WTC11 (cell line): ENCODE data around the gene SART3.

Experiments
- ATF1 ChIP-seq: sonication (generic); formaldehyde crosslinking; IDR thresholded peaks from 2 replicates; pipeline ENCODE4 v1.8.1; 2023; ENCODE audit warnings: mild to moderate bottlenecking, moderate library complexity, missing genetic modification reagents
- ATF2 ChIP-seq: sonication (generic); formaldehyde crosslinking; IDR thresholded peaks from 2 replicates; pipeline ENCODE4 v1.8.1; 2022; ENCODE audit warnings: low read depth, missing genetic modification reagents, borderline replicate concordance
- CREB1 ChIP-seq: sonication (generic); formaldehyde crosslinking; IDR thresholded peaks from 2 replicates; pipeline ENCODE4 v1.8.0; 2023; ENCODE audit warnings: mild to moderate bottlenecking, missing genetic modification reagents
- CREM ChIP-seq: sonication (generic); formaldehyde crosslinking; IDR thresholded peaks from 2 replicates; pipeline ENCODE4 v1.8.1; 2022; ENCODE audit warnings: mild to moderate bottlenecking, missing genetic modification reagents, moderate library complexity
- ELF4 ChIP-seq: sonication (generic); formaldehyde crosslinking; IDR thresholded peaks from 2 replicates; pipeline ENCODE4 v1.8.1; 2022; ENCODE audit warnings: low read depth, mild to moderate bottlenecking, moderate library complexity, missing genetic modification reagents
- ESRRA ChIP-seq: sonication (generic); formaldehyde crosslinking; IDR thresholded peaks from 2 replicates; pipeline ENCODE4 v1.8.1; 2022; ENCODE audit warnings: mild to moderate bottlenecking, missing genetic modification reagents, borderline replicate concordance
- FOXJ3 ChIP-seq: sonication (generic); formaldehyde crosslinking; IDR thresholded peaks from 2 replicates; pipeline ENCODE4 v1.9.0; 2021; ENCODE audit warnings: missing genetic modification reagents, mild to moderate bottlenecking, borderline replicate concordance
- JAZF1 ChIP-seq: fragments of 250-450 bp; sonication (Bioruptor Pico); IDR thresholded peaks from 2 replicates; pipeline ENCODE4 v1.9.0; 2021; ENCODE audit warnings: moderate library complexity, mild to moderate bottlenecking, inconsistent platforms
- MAX ChIP-seq: sonication (generic); formaldehyde crosslinking; IDR thresholded peaks from 2 replicates; pipeline ENCODE4 v1.8.0; 2022; ENCODE audit warnings: mild to moderate bottlenecking, missing genetic modification reagents
- RELA ChIP-seq: sonication (generic); formaldehyde crosslinking; IDR thresholded peaks from 2 replicates; pipeline ENCODE4 v1.8.1; 2022; ENCODE audit warnings: missing genetic modification reagents, mild to moderate bottlenecking, borderline replicate concordance
- ZBTB21 ChIP-seq: sonication (generic); formaldehyde crosslinking; IDR thresholded peaks from 2 replicates; pipeline ENCODE4 v1.8.1; 2023; ENCODE audit warnings: mild to moderate bottlenecking, missing genetic modification reagents, borderline replicate concordance
- ZNF423 ChIP-seq: fragments of 250-450 bp; sonication (Bioruptor Pico); IDR thresholded peaks from 2 replicates; pipeline ENCODE4 v2.1.2; 2022; ENCODE audit warnings: mild to moderate bottlenecking, moderate library complexity
- TF ChIP-seq, protein P1 (sequence below): sonication (generic); formaldehyde crosslinking; IDR thresholded peaks from 2 replicates; pipeline ENCODE4 v1.8.1; 2022; ENCODE audit warnings: mild to moderate bottlenecking, moderate library complexity, missing genetic modification reagents
- TF ChIP-seq, protein P2 (sequence below): fragments of 200-600 bp; IDR thresholded peaks from 2 replicates; pipeline ENCODE4 v1.8.0; 2022; ENCODE audit warnings: antibody characterized with exemption

- TF ChIP-seq, protein P1, sequence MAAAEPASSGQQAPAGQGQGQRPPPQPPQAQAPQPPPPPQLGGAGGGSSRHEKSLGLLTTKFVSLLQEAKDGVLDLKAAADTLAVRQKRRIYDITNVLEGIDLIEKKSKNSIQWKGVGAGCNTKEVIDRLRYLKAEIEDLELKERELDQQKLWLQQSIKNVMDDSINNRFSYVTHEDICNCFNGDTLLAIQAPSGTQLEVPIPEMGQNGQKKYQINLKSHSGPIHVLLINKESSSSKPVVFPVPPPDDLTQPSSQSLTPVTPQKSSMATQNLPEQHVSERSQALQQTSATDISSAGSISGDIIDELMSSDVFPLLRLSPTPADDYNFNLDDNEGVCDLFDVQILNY (CRISPR knock-in tag) = no peak
- TF ChIP-seq, protein P2, sequence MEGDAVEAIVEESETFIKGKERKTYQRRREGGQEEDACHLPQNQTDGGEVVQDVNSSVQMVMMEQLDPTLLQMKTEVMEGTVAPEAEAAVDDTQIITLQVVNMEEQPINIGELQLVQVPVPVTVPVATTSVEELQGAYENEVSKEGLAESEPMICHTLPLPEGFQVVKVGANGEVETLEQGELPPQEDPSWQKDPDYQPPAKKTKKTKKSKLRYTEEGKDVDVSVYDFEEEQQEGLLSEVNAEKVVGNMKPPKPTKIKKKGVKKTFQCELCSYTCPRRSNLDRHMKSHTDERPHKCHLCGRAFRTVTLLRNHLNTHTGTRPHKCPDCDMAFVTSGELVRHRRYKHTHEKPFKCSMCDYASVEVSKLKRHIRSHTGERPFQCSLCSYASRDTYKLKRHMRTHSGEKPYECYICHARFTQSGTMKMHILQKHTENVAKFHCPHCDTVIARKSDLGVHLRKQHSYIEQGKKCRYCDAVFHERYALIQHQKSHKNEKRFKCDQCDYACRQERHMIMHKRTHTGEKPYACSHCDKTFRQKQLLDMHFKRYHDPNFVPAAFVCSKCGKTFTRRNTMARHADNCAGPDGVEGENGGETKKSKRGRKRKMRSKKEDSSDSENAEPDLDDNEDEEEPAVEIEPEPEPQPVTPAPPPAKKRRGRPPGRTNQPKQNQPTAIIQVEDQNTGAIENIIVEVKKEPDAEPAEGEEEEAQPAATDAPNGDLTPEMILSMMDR = no peak
- TF ChIP-seq CREM (CRISPR knock-in tag) = no peak
- no peak for TF ChIP-seq FOXJ3 (CRISPR knock-in tag)
- no peak for TF ChIP-seq ATF2 (CRISPR knock-in tag)
- TF ChIP-seq RELA = no peak
- no peak for TF ChIP-seq ZBTB21 (CRISPR knock-in tag)
- TF ChIP-seq JAZF1 = no peak
- TF ChIP-seq ESRRA = no peak
- no peak for TF ChIP-seq ZNF423 (CRISPR knock-in tag)
- TF ChIP-seq ATF1 (CRISPR knock-in tag) = no peak
- no peak for TF ChIP-seq ELF4
- no peak for TF ChIP-seq CREB1 (CRISPR knock-in tag)
- no peak for TF ChIP-seq MAX
Measured at GRCh38 chr12:108547686-108548085, 13.3 kb downstream of the SART3 start.
